Esophagus squamous epithelium (tissue), 5 donors: ENCODE data around the gene PTPRM. TPM values are rescaled to one million over a fixed set of nuclear protein-coding genes. Genes with fewer than 3 reads are reported as not detected.

Experiments
- DNase-seq: peaks from one replicate; lab custom pipeline; 2025; lab: John Stamatoyannopoulos, UW
- H3K27ac ChIP-seq, 4 donors: fragments of 200-600 bp; sonication (generic); one replicate each; pipeline ENCODE4 v1.5.1; 2016 to 2019; ENCODE audit warnings: mild to moderate bottlenecking in 1 of 4
- H3K27me3 ChIP-seq, 4 donors: fragments of 200-600 bp; sonication (generic); 1 replicate in 3 of 4; 2 replicates in 1 of 4; pipeline versions ENCODE4 v1.5.1 to v1.6.0; 2017 to 2021; ENCODE audit warnings: antibody characterized with exemption in 1 of 4
- H3K36me3 ChIP-seq, 3 donors: fragments of 200-600 bp; sonication (generic); one replicate each; pipeline ENCODE4 v1.5.1; 2016 to 2019
- H3K4me1 ChIP-seq, 3 donors: fragments of 200-600 bp; sonication (generic); one replicate each; pipeline ENCODE4 v1.5.1; 2017 to 2019
- H3K4me3 ChIP-seq, 4 donors: fragments of 200-600 bp; sonication (generic); 1 replicate in 3 of 4; 2 replicates in 1 of 4; pipeline ENCODE4 v1.5.1; 2016 to 2019; ENCODE audit warnings: mild to moderate bottlenecking in 2 of 4, moderate library complexity in 1 of 4
- H3K9me3 ChIP-seq, 3 donors: fragments of 200-600 bp; sonication (generic); one replicate each; pipeline ENCODE4 v1.5.1; 2016 to 2019
- POLR2A ChIP-seq, 4 donors: fragments of 450-650 bp; IDR thresholded peaks; one replicate each; pipeline ENCODE4 v1.6.1; 2017; ENCODE audit warnings: antibody characterized with exemption in 4 of 4, mild to moderate bottlenecking in 4 of 4, moderate library complexity in 3 of 4
- WGBS, 2 donors: methylation state at CpG; one replicate each; pipeline ENCODE4 v1.1.5; 2018; 5-methylcytosine and 5-hydroxymethylcytosine counted together
- intact Hi-C: fragments of 100-400 bp; cut with DNase I; formaldehyde crosslinking; loops from one replicate; pipeline ENCODE4 v1.15.0; 2022
- total RNA-seq, 4 donors: library from RNA; depleted of rRNA; stranded (reverse); fragments of >200 nt; gene quantifications; one replicate each; pipeline ENCODE4 v1.1.0, GENCODE V29; 2016
- TF ChIP-seq, protein P1 (sequence below), 6 experiments: fragments of 450-650 bp in 4 of 6; fragments of 200-600 bp in 2 of 6; sonication (generic) in 2 of 6; IDR thresholded peaks; one replicate each; pipeline ENCODE4 v1.5.1; 2016 to 2019; ENCODE audit warnings: antibody characterized with exemption in 6 of 6, mild to moderate bottlenecking in 4 of 6, moderate library complexity in 4 of 6
- donor health status: DM: yes; HTN: yes; CAD: no.

Gene PTPRM
- total RNA-seq, 4 donors from 2014 or later, result 6.5 to 38.7 (median 11.1) TPM

DNA sequence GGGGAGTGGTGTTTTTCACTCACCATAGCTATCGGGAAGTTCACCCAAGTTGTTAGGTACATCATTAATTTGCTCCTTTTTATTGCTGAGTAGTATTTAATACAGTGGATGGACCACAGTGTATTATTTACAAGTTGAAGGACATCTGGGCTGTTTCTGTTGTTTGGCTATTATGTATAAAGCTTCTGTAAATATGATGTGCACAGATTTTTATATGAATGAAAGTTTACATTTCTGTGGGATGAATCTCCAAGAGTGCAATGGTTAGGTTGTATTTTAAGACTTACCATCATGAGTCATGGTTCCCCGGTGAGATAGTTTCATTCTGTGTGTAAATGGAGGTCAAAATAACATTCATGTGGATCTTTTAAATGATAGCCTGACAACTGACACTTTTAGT, 337.4 kb downstream of the PTPRM start:
- no peak for DNase-seq
- Histone ChIP-seq H3K4me1 (no peaks in the 10 kb centered on the region), H3K27ac (no peak overlapping the region), H3K4me3 (no peak overlapping the region), H3K36me3 (no peaks in the 10 kb centered on the region), H3K27me3 (no peaks in the 10 kb centered on the region), H3K9me3 (no peaks in the 10 kb centered on the region)
- WGBS, 2 donors, result 77 to 89% methylated on average over 2 of the region's 2 CpGs
- intact Hi-C loops, result no loop called here
- TF ChIP-seq, protein P1, sequence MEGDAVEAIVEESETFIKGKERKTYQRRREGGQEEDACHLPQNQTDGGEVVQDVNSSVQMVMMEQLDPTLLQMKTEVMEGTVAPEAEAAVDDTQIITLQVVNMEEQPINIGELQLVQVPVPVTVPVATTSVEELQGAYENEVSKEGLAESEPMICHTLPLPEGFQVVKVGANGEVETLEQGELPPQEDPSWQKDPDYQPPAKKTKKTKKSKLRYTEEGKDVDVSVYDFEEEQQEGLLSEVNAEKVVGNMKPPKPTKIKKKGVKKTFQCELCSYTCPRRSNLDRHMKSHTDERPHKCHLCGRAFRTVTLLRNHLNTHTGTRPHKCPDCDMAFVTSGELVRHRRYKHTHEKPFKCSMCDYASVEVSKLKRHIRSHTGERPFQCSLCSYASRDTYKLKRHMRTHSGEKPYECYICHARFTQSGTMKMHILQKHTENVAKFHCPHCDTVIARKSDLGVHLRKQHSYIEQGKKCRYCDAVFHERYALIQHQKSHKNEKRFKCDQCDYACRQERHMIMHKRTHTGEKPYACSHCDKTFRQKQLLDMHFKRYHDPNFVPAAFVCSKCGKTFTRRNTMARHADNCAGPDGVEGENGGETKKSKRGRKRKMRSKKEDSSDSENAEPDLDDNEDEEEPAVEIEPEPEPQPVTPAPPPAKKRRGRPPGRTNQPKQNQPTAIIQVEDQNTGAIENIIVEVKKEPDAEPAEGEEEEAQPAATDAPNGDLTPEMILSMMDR (IDR thresholded peaks at IDR 0.05), result no peak
- no peak for TF ChIP-seq POLR2A (IDR thresholded peaks at IDR 0.05)

DNA sequence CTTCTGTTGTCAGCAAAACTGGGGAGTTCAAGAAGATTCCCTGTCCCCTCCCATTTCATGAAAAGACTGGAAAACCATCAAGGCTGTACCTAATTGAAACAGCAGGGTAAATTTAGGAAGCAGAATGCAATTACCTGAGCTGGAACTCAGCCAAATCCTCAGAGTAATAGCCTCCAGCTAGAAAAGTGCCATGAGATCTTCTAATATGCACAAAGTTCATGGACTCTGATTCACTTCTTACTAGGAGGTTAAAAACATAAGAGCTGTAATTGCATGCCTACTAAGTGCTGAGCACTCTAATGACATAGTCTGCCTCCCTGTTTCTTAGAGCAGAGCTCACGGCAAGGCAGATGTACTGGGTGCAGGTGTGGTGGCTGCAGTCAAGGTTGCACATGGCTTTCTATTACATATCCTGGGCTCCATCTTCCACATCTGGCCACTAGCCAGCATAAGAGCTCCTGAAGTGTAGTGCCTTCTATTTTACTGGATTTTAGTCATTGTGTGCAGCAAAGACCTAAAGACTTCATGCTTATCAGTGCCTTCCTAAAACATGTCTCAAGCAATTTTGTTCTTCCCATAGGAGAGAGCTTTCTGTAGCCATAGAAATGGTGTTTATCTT, 341.7 kb downstream of the PTPRM start:
- Histone ChIP-seq H3K9me3 (no peaks in the 10 kb centered on the region), H3K4me3 (no peak overlapping the region), H3K27ac (no peak overlapping the region), H3K36me3 (no peaks in the 10 kb centered on the region), H3K27me3 (no peaks in the 10 kb centered on the region), H3K4me1 (no peaks in the 10 kb centered on the region)
- TF ChIP-seq POLR2A (IDR thresholded peaks at IDR 0.05), result no peak
- no peak for DNase-seq
- intact Hi-C loops, result no loop called here
- 100% methylated on average over 1 of the region's 1 CpG for WGBS, 2 donors

DNA sequence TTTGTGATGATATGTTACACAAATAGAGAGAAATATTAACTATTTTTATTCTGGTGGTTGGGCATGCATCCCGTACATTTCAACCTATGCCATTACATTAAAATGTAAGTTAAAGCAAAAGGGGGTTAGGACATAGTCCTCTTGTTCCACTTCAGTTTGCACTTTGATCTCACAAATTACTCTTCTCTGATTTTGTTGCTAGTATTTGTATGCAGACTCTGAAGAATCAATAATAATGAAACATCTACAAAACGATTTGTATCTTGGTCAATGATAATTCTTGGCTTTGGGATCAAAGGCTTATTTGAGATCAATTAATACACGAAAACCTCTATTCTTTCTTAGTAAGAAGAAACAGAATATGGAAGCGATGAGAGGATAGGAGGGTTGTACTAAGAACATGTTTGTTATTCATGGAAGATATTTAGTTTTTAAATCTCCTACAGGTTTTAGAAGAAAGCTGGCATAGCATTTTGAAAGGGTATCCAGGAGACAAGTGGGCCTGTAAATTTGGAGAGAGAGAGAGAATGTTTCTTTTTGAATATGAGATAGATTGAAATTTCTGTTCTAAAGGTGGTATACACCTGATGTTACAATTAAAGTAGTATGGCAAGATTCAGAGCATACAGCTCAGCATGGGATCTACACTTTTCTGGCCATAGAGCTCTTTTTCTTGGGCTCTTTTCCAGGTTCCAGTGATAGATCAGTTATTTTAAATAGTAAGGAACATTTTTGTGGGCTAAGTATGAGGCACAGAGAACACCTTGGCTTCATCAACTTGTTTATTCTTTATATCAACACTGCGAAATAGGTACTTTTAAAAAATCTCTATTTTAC, 347.9 kb downstream of the PTPRM start:
- TF ChIP-seq, protein P1 (IDR thresholded peaks at IDR 0.05), result no peak
- TF ChIP-seq POLR2A (IDR thresholded peaks at IDR 0.05), result no peak
- H3K4me1 ChIP-seq, result no peaks in the 10 kb centered on the region
- H3K4me3 ChIP-seq, result no peak overlapping the region
- no peak for DNase-seq
- no peak overlapping the region for H3K27ac ChIP-seq
- intact Hi-C loops, result no loop called here
- no peaks in the 10 kb centered on the region for H3K9me3 ChIP-seq
- WGBS, 2 donors, result 72 to 76% methylated on average over 5 of the region's 5 CpGs
- H3K36me3 ChIP-seq, result no peaks in the 10 kb centered on the region
- no peaks in the 10 kb centered on the region for H3K27me3 ChIP-seq

DNA sequence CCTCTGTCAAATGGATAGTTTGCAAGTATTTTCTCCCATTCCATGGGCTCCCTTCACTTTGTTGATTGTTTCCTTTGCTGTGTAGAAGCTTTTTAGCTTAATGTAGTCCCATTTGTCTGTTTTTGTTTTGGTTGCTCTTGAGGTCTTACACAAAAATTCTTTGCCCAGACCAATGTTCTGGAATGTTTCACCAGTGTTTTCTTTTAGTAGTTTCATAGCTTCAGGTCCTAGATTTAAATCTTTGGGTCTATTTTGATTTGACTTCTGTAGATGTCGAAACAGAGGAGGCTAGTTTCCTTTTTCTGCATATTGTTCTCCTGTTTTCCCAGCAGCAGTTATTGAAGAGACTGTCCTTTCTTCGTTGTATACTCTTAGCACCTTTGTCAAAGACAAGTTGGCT, 351.6 kb downstream of the PTPRM start:
- H3K27me3 ChIP-seq, result no peaks in the 10 kb centered on the region
- TF ChIP-seq, protein P1 (IDR thresholded peaks at IDR 0.05), result no peak
- no peak for TF ChIP-seq POLR2A (IDR thresholded peaks at IDR 0.05)
- H3K36me3 ChIP-seq, result no peaks in the 10 kb centered on the region
- no peak overlapping the region for H3K4me3 ChIP-seq
- peaks cover 0 to 10% (median 7%) of the 10 kb centered on the region in 3 donors for H3K4me1 ChIP-seq
- DNase-seq, result no peak
- H3K9me3 ChIP-seq, result no peaks in the 10 kb centered on the region
- intact Hi-C loops, result no loop called here
- H3K27ac ChIP-seq, result no peak overlapping the region
- 79 to 80% methylated on average over 2 of the region's 2 CpGs for whole genome bisulfite sequencing, 2 donors

DNA sequence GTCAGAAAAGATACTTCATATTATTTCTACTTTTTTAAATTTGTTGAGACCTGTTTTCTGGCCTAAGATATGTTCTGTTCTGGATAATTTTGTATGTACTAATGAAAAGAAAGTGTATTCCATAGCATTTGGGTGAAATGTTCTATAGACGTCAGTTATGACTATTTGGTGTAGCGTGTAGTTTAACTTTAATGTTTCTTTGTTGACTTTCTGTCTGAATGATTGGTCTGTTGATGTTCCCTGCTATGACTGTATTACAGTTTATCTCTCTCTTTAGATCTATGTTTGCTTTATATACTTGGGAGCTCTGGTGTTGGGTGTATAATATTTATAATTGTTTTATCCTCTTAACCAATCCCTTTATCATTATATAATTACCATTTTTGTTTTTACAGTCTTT, 352.4 kb downstream of the PTPRM start:
- no peak for DNase-seq
- H3K36me3 ChIP-seq, result no peaks in the 10 kb centered on the region
- H3K27me3 ChIP-seq, result no peaks in the 10 kb centered on the region
- no peaks in the 10 kb centered on the region for H3K9me3 ChIP-seq
- H3K27ac ChIP-seq, result no peak overlapping the region
- no peak overlapping the region for H3K4me3 ChIP-seq
- WGBS, 2 donors, result 80 to 87% methylated on average over 2 of the region's 2 CpGs
- TF ChIP-seq, protein P1 (IDR thresholded peaks at IDR 0.05), result no peak
- TF ChIP-seq POLR2A (IDR thresholded peaks at IDR 0.05), result no peak
- peaks cover 0 to 10% (median 7%) of the 10 kb centered on the region in 3 donors for H3K4me1 ChIP-seq
- intact Hi-C loops, result no loop called here
